ENCODE data around the gene TMEM87B.
"Not testable (repeated sequence)": the region's sequence is repeated elsewhere in the genome, so short reads cannot be mapped to it uniquely, and the experiment has no call there.

TMEM87B gene

GRCh38 chr2:112065966-112066365 is 10.9 kb downstream of the TMEM87B start:
- no peak overlapping the region for H3K4me3 ChIP-seq (ENCODE audit: low read depth, low read length)
- DNase-seq (ENCODE audit: low read depth), result no peak
- TF ChIP-seq CTCF (IDR thresholded peaks at IDR 0.05; ENCODE audit: low read depth, low read length, missing control alignments), result no peak

GRCh38 chr2:112069794-112070193 is 14.7 kb downstream of the TMEM87B start:
- not testable (repeated sequence) for H3K4me3 ChIP-seq (ENCODE audit: low read depth, low read length); DNase-seq (ENCODE audit: low read depth)

- DNase-seq (ENCODE audit: low read depth), result no peak
- no peak overlapping the region for H3K4me3 ChIP-seq (ENCODE audit: low read depth, low read length)
- no peak for TF ChIP-seq CTCF (IDR thresholded peaks at IDR 0.05; ENCODE audit: low read depth, low read length, missing control alignments)
These were observed 18.8 kb downstream of the TMEM87B start for GRCh38 chr2:112073875-112074274.

GRCh38 chr2:112074506-112074905 is 19.4 kb downstream of the TMEM87B start:
- no peak overlapping the region for H3K4me3 ChIP-seq (ENCODE audit: low read depth, low read length)
- TF ChIP-seq CTCF (IDR thresholded peaks at IDR 0.05; ENCODE audit: low read depth, low read length, missing control alignments), result no peak
- DNase-seq (ENCODE audit: low read depth), result no peak

DNA sequence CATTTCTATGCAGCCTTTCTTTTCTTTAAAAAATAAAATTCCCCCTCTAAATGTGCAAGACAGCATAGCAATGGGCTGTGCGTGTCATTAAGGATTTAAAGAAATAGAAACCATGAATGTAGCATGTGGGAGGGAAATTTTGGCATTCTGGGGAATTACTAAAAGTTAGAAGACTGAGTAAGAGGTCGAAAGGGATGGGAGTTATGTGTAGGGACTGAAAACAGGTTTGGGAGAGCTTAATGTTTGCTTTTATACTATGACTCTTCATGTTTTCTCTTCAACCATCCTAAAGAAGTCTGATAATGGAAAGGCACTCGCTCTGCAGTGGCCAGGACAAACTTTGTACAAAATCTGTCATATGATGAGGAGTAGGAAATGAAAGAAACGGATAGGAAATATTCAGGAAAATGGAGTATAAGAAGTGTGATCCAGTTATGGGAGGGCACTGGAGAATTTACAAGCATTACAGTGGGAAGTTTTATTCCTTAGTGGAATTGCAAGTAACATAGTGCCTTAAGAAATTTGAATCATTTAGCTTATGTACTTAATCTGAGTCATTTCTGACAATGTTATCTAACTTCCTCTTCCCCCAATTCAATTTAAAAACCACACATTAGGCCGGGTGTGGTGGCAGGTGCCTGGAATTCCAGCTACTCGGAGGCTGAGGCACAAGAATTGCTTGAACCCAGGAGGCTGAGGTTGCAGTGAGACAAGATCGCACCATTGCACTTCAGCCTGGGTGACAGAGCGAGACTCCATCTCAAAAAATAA is 20.6 kb downstream of the TMEM87B start:
- H3K4me3 ChIP-seq (ENCODE audit: low read depth, low read length), result no peak overlapping the region
- DNase-seq (ENCODE audit: low read depth), result no peak
- TF ChIP-seq CTCF (IDR thresholded peaks at IDR 0.05; ENCODE audit: low read depth, low read length, missing control alignments), result no peak

DNA sequence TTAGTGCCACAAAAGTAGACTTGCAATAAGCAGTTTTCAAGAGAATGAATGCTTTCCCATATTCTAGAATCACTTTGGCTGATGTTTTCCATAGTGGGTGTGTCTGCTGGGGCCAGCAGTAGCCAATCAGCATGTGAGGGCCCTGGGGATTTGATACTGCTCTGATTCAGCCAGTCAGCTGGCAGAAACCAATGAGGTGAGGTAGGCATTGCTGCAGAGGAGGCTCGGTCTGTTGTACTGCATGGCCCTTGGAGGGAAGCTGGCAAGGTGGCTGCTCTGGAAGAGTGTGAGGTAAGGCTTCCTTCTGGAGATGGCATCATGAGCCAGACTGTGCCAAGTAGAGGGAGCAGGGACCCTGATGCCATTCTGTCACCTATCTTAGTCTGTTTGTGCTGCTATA is 22.7 kb downstream of the TMEM87B start:
- DNase-seq (ENCODE audit: low read depth), result no peak
- no peak overlapping the region for H3K4me3 ChIP-seq (ENCODE audit: low read depth, low read length)
- TF ChIP-seq CTCF (IDR thresholded peaks at IDR 0.05; ENCODE audit: low read depth, low read length, missing control alignments), result no peak

DNA sequence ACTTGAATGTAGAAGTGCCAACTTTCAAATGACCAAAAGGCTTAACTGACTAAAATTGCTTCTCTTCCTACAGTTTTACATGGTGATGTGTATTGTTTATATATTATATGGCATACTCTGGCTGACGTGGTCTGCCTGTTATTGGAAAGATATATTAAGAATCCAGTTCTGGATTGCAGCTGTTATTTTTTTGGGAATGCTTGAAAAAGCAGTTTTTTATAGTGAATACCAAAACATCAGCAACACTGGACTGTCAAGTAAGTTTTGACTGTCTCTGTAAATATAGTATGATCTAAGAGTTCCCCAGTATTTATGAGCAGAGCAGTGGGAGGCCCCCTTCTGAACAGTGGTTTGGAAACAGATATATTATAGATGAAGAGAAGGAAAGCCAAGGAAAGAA is 26.2 kb downstream of the TMEM87B start:
- no peak overlapping the region for H3K4me3 ChIP-seq (ENCODE audit: low read depth, low read length)
- TF ChIP-seq CTCF (IDR thresholded peaks at IDR 0.05; ENCODE audit: low read depth, low read length, missing control alignments), result no peak
- no peak for DNase-seq (ENCODE audit: low read depth)
